ENCODE data around the gene APOE. TPM values are rescaled to one million over a fixed set of nuclear protein-coding genes. Genes with fewer than 3 reads are reported as not detected.
"Not testable (repeated sequence)": the region's sequence is repeated elsewhere in the genome, so short reads cannot be mapped to it uniquely, and the experiment has no call there.

The APOE gene
- polyA plus RNA-seq, 2 of the 4 experiments (the other 2 are of a cell fraction) = 12.5 to 31.9 TPM

DNA sequence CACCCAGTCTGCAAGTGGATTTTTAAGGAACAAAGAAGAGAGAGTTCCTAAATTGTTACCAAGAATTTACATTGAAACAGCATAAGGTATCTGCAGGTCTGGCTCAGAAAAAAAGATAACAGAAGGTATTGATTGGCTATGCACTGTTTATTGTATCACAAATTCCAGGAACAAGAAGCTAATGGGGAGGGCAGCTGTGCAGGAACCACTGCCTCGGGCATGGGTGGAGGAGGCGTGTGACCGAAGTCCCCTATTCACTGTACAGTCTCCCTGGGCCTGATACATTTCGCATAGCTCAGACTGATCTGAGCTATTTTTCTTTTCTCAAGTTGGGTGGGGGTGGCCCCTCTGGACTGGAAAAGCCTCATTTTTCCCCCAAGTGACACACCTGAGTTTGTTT, 47.8 kb upstream of the APOE start:
- no peaks in the 10 kb centered on the region for H3K9me3 ChIP-seq
- ATAC-seq = peak in 1 of 2 experiments; percentile 24; a peak in 1 of 6 replicates
- H3K27ac ChIP-seq = no peak overlapping the region
- H3K4me2 ChIP-seq = no peak overlapping the region
- FAIRE-seq = no peak
- TF ChIP-seq EP300 (IDR thresholded peaks at IDR 0.05) = no peak
- TF ChIP-seq TP53 (CRISPR knock-in tag; IDR thresholded peaks at IDR 0.05) = no peak
- TF ChIP-seq MYC (IDR thresholded peaks at IDR 0.05; ENCODE audit: borderline replicate concordance, low read length) = no peak
- no peak for TF ChIP-seq CHD4 (IDR thresholded peaks at IDR 0.05; ENCODE audit: borderline replicate concordance)
- TF ChIP-seq, protein P1, sequence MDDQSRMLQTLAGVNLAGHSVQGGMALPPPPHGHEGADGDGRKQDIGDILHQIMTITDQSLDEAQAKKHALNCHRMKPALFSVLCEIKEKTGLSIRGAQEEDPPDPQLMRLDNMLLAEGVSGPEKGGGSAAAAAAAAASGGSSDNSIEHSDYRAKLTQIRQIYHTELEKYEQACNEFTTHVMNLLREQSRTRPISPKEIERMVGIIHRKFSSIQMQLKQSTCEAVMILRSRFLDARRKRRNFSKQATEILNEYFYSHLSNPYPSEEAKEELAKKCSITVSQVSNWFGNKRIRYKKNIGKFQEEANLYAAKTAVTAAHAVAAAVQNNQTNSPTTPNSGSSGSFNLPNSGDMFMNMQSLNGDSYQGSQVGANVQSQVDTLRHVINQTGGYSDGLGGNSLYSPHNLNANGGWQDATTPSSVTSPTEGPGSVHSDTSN (IDR thresholded peaks at IDR 0.05) = no peak
- TF ChIP-seq POLR2A (IDR thresholded peaks at IDR 0.05; ENCODE audit: low read length) = no peak
- TF ChIP-seq, protein P2, sequence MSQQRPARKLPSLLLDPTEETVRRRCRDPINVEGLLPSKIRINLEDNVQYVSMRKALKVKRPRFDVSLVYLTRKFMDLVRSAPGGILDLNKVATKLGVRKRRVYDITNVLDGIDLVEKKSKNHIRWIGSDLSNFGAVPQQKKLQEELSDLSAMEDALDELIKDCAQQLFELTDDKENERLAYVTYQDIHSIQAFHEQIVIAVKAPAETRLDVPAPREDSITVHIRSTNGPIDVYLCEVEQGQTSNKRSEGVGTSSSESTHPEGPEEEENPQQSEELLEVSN (IDR thresholded peaks at IDR 0.05; ENCODE audit: borderline replicate concordance, low read depth) = no peak
- no peak for TF ChIP-seq SMC3 (IDR thresholded peaks at IDR 0.05)
- TF ChIP-seq EHMT2 (IDR thresholded peaks at IDR 0.05; ENCODE audit: low read depth) = no peak
- no peak for TF ChIP-seq RCOR1 (IDR thresholded peaks at IDR 0.05; ENCODE audit: low read depth, low read length)
- TF ChIP-seq POLR2AphosphoS2 (conservative IDR thresholded peaks at IDR 0.05; ENCODE audit: low read length) = no peak
- no peak for TF ChIP-seq RFX5 (IDR thresholded peaks at IDR 0.05)
- no peak for DNase-seq (ENCODE audit: low read depth in 1 of 2, low spot score in 1 of 2)
- 90% methylated on average over 4 of the region's 4 CpGs for WGBS (ENCODE audit: missing lambda C conversion rate)
- ChIA-PET CTCF (interaction anchor here (0.9 to 2.4 kb wide), 10 partner anchors 9 to 134 kb away, joined by 3 to 7 read pairs (median 4); partner anchors contain the start of gene NECTIN2), POLR2A (no interaction called here)
- H3K4me1 ChIP-seq = peaks cover 3% of the 10 kb centered on the region; the same call in 1 of the 3 replicates
- no peak overlapping the region for H3K4me3 ChIP-seq

DNA sequence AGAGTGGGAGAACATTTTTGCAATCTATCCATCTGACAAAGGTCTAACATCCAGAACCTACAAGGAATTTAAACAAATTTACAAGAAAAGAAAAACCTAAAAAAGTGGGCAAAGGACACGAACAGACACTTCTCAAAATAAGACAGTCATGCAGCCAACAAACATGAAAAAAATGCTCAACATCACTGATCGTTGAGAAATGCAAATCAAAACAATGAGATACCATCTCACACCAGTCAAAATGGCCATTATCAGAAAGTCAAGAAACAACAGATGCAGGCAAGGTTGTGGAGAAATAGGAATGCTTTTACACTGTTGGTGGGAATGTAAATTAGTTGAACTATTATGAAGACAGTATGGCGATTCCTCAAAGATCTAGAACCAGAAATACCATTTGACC, 44.0 kb upstream of the APOE start:
- DNase-seq (ENCODE audit: low read depth in 1 of 2, low spot score in 1 of 2); H3K4me3 ChIP-seq; H3K4me1 ChIP-seq; CTCF ChIA-PET; H3K9me3 ChIP-seq; POLR2A ChIA-PET; H3K27ac ChIP-seq; H3K4me2 ChIP-seq; ATAC-seq: not testable (repeated sequence)
- WGBS (ENCODE audit: missing lambda C conversion rate) = 84% methylated on average over 3 of the region's 3 CpGs
- peak; percentile 59 for FAIRE-seq

DNA sequence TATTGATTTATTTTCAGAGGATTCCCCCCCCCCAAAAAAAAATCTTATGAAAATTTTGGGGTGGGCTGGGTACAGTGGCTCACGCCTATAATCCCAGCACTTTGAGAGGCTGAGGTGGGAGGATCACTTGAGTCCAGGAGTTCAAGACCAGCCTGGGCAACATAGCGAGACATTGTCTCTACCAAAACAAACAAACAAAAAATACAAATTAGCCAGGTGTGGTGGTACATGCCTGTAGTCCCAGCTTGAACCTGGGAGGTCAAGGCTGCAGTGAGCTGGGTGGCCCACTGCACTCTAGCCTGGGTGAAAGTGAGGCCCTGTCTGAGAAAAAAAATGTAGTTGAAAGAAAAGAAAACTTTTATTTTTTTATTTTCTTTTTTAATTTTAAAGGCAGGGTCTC, 41.6 kb upstream of the APOE start:
- Histone ChIP-seq H3K4me3 (no peak overlapping the region), H3K9me3 (no peaks in the 10 kb centered on the region), H3K4me2 (no peak overlapping the region), H3K4me1 (no peaks in the 10 kb centered on the region), H3K27ac (no peak overlapping the region)
- no peak for FAIRE-seq
- TF ChIP-seq, protein P3, sequence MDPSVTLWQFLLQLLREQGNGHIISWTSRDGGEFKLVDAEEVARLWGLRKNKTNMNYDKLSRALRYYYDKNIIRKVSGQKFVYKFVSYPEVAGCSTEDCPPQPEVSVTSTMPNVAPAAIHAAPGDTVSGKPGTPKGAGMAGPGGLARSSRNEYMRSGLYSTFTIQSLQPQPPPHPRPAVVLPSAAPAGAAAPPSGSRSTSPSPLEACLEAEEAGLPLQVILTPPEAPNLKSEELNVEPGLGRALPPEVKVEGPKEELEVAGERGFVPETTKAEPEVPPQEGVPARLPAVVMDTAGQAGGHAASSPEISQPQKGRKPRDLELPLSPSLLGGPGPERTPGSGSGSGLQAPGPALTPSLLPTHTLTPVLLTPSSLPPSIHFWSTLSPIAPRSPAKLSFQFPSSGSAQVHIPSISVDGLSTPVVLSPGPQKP (IDR thresholded peaks at IDR 0.05; ENCODE audit: low read depth, low read length) = no peak
- TF ChIP-seq NFE2L2 (conservative IDR thresholded peaks at IDR 0.05; ENCODE audit: low read length) (no peak), PHF8 (IDR thresholded peaks at IDR 0.05; ENCODE audit: borderline replicate concordance, low read depth) (no peak), HEYL (CRISPR knock-in tag; IDR thresholded peaks at IDR 0.05) (no peak), SMC3 (IDR thresholded peaks at IDR 0.05) (no peak), ESRRA (IDR thresholded peaks at IDR 0.05; ENCODE audit: borderline replicate concordance, low read length) (no peak), EHF (CRISPR knock-in tag; IDR thresholded peaks at IDR 0.05) (no peak), TFCP2L1 (CRISPR knock-in tag; IDR thresholded peaks at IDR 0.05) (no peak), CEBPB (IDR thresholded peaks at IDR 0.05) (no peak), RCOR1 (IDR thresholded peaks at IDR 0.05; ENCODE audit: low read depth, low read length) (no peak), NR3C1 (IDR thresholded peaks at IDR 0.05) (no peak), NPAS2 (CRISPR knock-in tag; IDR thresholded peaks at IDR 0.05; ENCODE audit: borderline replicate concordance) (no peak), KDM5A (IDR thresholded peaks at IDR 0.05) (no peak), RNF2 (IDR thresholded peaks at IDR 0.05; ENCODE audit: borderline replicate concordance, low read depth) (no peak)
- TF ChIP-seq, protein P4, sequence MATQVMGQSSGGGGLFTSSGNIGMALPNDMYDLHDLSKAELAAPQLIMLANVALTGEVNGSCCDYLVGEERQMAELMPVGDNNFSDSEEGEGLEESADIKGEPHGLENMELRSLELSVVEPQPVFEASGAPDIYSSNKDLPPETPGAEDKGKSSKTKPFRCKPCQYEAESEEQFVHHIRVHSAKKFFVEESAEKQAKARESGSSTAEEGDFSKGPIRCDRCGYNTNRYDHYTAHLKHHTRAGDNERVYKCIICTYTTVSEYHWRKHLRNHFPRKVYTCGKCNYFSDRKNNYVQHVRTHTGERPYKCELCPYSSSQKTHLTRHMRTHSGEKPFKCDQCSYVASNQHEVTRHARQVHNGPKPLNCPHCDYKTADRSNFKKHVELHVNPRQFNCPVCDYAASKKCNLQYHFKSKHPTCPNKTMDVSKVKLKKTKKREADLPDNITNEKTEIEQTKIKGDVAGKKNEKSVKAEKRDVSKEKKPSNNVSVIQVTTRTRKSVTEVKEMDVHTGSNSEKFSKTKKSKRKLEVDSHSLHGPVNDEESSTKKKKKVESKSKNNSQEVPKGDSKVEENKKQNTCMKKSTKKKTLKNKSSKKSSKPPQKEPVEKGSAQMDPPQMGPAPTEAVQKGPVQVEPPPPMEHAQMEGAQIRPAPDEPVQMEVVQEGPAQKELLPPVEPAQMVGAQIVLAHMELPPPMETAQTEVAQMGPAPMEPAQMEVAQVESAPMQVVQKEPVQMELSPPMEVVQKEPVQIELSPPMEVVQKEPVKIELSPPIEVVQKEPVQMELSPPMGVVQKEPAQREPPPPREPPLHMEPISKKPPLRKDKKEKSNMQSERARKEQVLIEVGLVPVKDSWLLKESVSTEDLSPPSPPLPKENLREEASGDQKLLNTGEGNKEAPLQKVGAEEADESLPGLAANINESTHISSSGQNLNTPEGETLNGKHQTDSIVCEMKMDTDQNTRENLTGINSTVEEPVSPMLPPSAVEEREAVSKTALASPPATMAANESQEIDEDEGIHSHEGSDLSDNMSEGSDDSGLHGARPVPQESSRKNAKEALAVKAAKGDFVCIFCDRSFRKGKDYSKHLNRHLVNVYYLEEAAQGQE (IDR thresholded peaks at IDR 0.05) = no peak
- TF ChIP-seq, protein P5, sequence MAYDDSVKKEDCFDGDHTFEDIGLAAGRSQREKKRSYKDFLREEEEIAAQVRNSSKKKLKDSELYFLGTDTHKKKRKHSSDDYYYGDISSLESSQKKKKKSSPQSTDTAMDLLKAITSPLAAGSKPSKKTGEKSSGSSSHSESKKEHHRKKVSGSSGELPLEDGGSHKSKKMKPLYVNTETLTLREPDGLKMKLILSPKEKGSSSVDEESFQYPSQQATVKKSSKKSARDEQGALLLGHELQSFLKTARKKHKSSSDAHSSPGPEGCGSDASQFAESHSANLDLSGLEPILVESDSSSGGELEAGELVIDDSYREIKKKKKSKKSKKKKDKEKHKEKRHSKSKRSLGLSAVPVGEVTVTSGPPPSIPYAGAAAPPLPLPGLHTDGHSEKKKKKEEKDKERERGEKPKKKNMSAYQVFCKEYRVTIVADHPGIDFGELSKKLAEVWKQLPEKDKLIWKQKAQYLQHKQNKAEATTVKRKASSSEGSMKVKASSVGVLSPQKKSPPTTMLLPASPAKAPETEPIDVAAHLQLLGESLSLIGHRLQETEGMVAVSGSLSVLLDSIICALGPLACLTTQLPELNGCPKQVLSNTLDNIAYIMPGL (CRISPR knock-in tag; IDR thresholded peaks at IDR 0.05; ENCODE audit: borderline replicate concordance) = no peak
- ChIA-PET CTCF (interaction anchor here (1.0 kb wide), 1 partner anchor 13 kb away, joined by 3 read pairs; no protein-coding TSS in a partner anchor), POLR2A (no interaction called here)
- 91% methylated on average over 2 of the region's 2 CpGs for WGBS (ENCODE audit: missing lambda C conversion rate)
- no peak for DNase-seq (ENCODE audit: low read depth in 1 of 2, low spot score in 1 of 2)
- ATAC-seq = no peak
